HCT116 (cell line): Measurements from ENCODE around the gene NAALADL2. TPM values are rescaled to one million over a fixed set of nuclear protein-coding genes. Genes with fewer than 3 reads are reported as not detected.

Experiments
- ATAC-seq: fragments of 200-7000 bp; cut with Tn5 transposase; 2 replicates; pipeline ENCODE4 v1.9.1; 2020; ENCODE audit warnings: mild to moderate bottlenecking, moderate library complexity
- BruUV-seq: library from RNA; stranded (reverse); fragments of 400-500 nt; replicated peaks from 2 replicates; lab custom pipeline; 2021; lab: Mats Ljungman, UMichigan
- CTCF ChIA-PET: fragments of 300-600 bp; sonication (Branson Sonifier 250); formaldehyde crosslinking; loops from one replicate; lab custom pipeline; 2021; ENCODE audit warnings: antibody characterized with exemption; lab: Charles Lee
- POLR2A ChIA-PET: fragments of 300-600, 350-600 bp; sonication (Branson Sonifier 250); formaldehyde crosslinking; loops from one replicate; lab custom pipeline; 2021; ENCODE audit warnings: antibody characterized with exemption; lab: Charles Lee
- RAD21 ChIA-PET, 2 experiments: fragments of 300-600 bp; sonication (Branson Sonifier 250); formaldehyde crosslinking; loops; one replicate each; lab custom pipeline; 2023; ENCODE audit warnings: low total read pairs in 2 of 2; ENCODE audit not compliant: uncharacterized antibody in 2 of 2, unreplicated experiment in 2 of 2, low non-redundant PET in 1 of 2; lab: Charles Lee
- DNase-seq: peaks from one replicate; pipeline ENCODE4 v3.0.0-alpha.2; 2010; ENCODE audit warnings: low read depth, low spot score
- H2AFZ ChIP-seq: fragments of 200-600 bp; shearing (Covaris generic), sonication (generic); 2 replicates; pipeline ENCODE4 v1.6.1; 2017; ENCODE audit warnings: low read depth, mixed run types, mixed read lengths, antibody characterized with exemption, low read length; ENCODE audit not compliant: poor library complexity, severe bottlenecking
- H3K27ac ChIP-seq: 2 replicates; pipeline ENCODE4 v1.5.1; 2012; ENCODE audit warnings: low read depth, low read length
- H3K27me3 ChIP-seq: fragments of 200-600 bp; sonication (generic); 2 replicates; pipeline ENCODE4 v1.6.1; 2016; ENCODE audit warnings: mixed run types, low read length, mixed read lengths; ENCODE audit not compliant: insufficient read depth
- H3K36me3 ChIP-seq, 2 experiments: fragments of 200-500 bp in 1 of 2; fragments of 200-600 bp in 1 of 2; sonication (Bioruptor generic) in 1 of 2; sonication (generic) in 1 of 2; 2 replicates each; pipeline versions ENCODE4 v1.5.1 to v1.6.1; 2014 to 2016; ENCODE audit warnings: low read length in 2 of 2, inconsistent platforms in 1 of 2, mixed read lengths in 1 of 2, mixed run types in 1 of 2; ENCODE audit not compliant: insufficient read depth in 2 of 2, control insufficient read depth in 1 of 2
- H3K4me1 ChIP-seq, 2 experiments: fragments of 200-600 bp in 1 of 2; sonication (generic) in 1 of 2; 2 replicates each; pipeline versions ENCODE4 v1.5.1 to v1.6.1; 2012 to 2017; ENCODE audit warnings: low read length in 2 of 2, inconsistent platforms in 1 of 2, mild to moderate bottlenecking in 1 of 2, mixed read lengths in 1 of 2, mixed run types in 1 of 2, moderate library complexity in 1 of 2; ENCODE audit not compliant: insufficient read depth in 2 of 2, control insufficient read depth in 1 of 2
- H3K4me2 ChIP-seq: fragments of 200-600 bp; sonication (generic); 2 replicates; pipeline ENCODE4 v1.6.1; 2017; ENCODE audit warnings: mixed run types, low read length, mixed read lengths
- H3K4me3 ChIP-seq, 2 experiments: fragments of 200-600 bp in 1 of 2; sonication (generic) in 1 of 2; replicated peaks in 1 of 2; 2 replicates each; pipeline ENCODE4 v1.5.1; 2011 to 2016; ENCODE audit warnings: low read length in 2 of 2, control low read depth in 1 of 2, low read depth in 1 of 2, mild to moderate bottlenecking in 1 of 2, mixed read lengths in 1 of 2, mixed run types in 1 of 2
- H3K79me2 ChIP-seq: fragments of 200-600 bp; sonication (generic); 2 replicates; pipeline ENCODE4 v1.6.1; 2017; ENCODE audit warnings: mild to moderate bottlenecking, mixed run types, low read length, moderate library complexity, mixed read lengths; ENCODE audit not compliant: insufficient read depth
- H3K9ac ChIP-seq: fragments of 200-600 bp; sonication (generic); 2 replicates; pipeline ENCODE4 v1.6.1; 2016; ENCODE audit warnings: low read length, mixed read lengths
- H3K9me2 ChIP-seq: fragments of 200-600 bp; sonication (generic), shearing (Covaris generic); 2 replicates; pipeline ENCODE4 v1.6.1; 2017; ENCODE audit warnings: mixed run types, mild to moderate bottlenecking, moderate library complexity; ENCODE audit not compliant: insufficient read depth
- H3K9me3 ChIP-seq, 2 experiments: fragments of 200-500 bp in 1 of 2; fragments of 200-600 bp in 1 of 2; sonication (Bioruptor generic) in 1 of 2; sonication (generic) in 1 of 2; 2 replicates each; pipeline ENCODE4 v1.6.1; 2014 to 2017; ENCODE audit warnings: low read length in 2 of 2, mixed read lengths in 2 of 2, inconsistent platforms in 1 of 2, low read depth in 1 of 2, mild to moderate bottlenecking in 1 of 2, mixed run types in 1 of 2, moderate library complexity in 1 of 2; ENCODE audit not compliant: control insufficient read depth in 1 of 2, insufficient read depth in 1 of 2
- H4K20me1 ChIP-seq: fragments of 200-600 bp; sonication (generic), shearing (Covaris generic); 2 replicates; pipeline ENCODE4 v1.6.1; 2017; ENCODE audit warnings: mixed run types, mild to moderate bottlenecking, moderate library complexity; ENCODE audit not compliant: insufficient read depth
- CBX3 ChIP-seq: IDR thresholded peaks from 2 replicates; pipeline ENCODE4 v1.6.1; 2012; ENCODE audit warnings: low read depth
- CEBPB ChIP-seq: IDR thresholded peaks from 2 replicates; pipeline ENCODE4 v1.6.1; 2012; ENCODE audit warnings: low read depth
- EGR1 ChIP-seq: IDR thresholded peaks from 2 replicates; pipeline ENCODE4 v1.6.1; 2012; ENCODE audit warnings: low read depth
- EZH2 ChIP-seq: fragments of 200-600 bp; sonication (generic); IDR thresholded peaks from 2 replicates; pipeline ENCODE4 v1.6.1; 2017; ENCODE audit warnings: antibody characterized with exemption, mixed run types
- POLR2A ChIP-seq: IDR thresholded peaks from 2 replicates; pipeline ENCODE4 v1.7.0; 2011; ENCODE audit warnings: borderline replicate concordance; ENCODE audit not compliant: insufficient read depth, insufficient read length; ENCODE audit errors: extremely low read depth
- RAD21 ChIP-seq: IDR thresholded peaks from 2 replicates; pipeline ENCODE4 v1.6.1; 2012; ENCODE audit warnings: low read depth, mild to moderate bottlenecking
- SIN3A ChIP-seq: IDR thresholded peaks from 2 replicates; pipeline ENCODE4 v1.6.1; 2012; ENCODE audit warnings: low read depth
- SP1 ChIP-seq: IDR thresholded peaks from 2 replicates; pipeline ENCODE4 v1.6.1; 2012; ENCODE audit warnings: low read depth
- SRF ChIP-seq: IDR thresholded peaks from 2 replicates; pipeline ENCODE4 v1.6.1; 2012; ENCODE audit warnings: low read depth
- TCF7L2 ChIP-seq: IDR thresholded peaks from 2 replicates; pipeline ENCODE4 v1.7.0; 2011; ENCODE audit warnings: borderline replicate concordance, inconsistent platforms; ENCODE audit not compliant: insufficient read depth, insufficient read length; ENCODE audit errors: extremely low read depth
- intact Hi-C: fragments of 100-400 bp; cut with micrococcal nuclease; formaldehyde crosslinking; loops from 2 replicates; pipeline ENCODE4 v1.10.0; 2022
- total RNA-seq: library from RNA; stranded (reverse); gene quantifications from one replicate; pipeline ENCODE4 v1.2.1, GENCODE V29; 2021; ENCODE audit not compliant: unreplicated experiment
- TF ChIP-seq, protein P1 (sequence below): IDR thresholded peaks from 2 replicates; pipeline ENCODE4 v1.6.1; 2011; ENCODE audit warnings: mild to moderate bottlenecking, low read length, moderate library complexity; ENCODE audit not compliant: insufficient replicate concordance; ENCODE audit errors: extremely low read depth
- TF ChIP-seq, protein P2 (sequence below): IDR thresholded peaks from 2 replicates; pipeline ENCODE4 v1.6.1; 2012
- TF ChIP-seq, protein P3 (sequence below), 3 experiments: fragments of 200-600 bp in 1 of 3; sonication (generic) in 1 of 3; IDR thresholded peaks in 2 of 3; conservative IDR thresholded peaks in 1 of 3; 2 replicates each; pipeline ENCODE4 v1.5.1; 2012 to 2017; ENCODE audit warnings: low read depth in 2 of 3, low read length in 2 of 3, antibody characterized with exemption in 1 of 3, borderline replicate concordance in 1 of 3, control low read depth in 1 of 3, mild to moderate bottlenecking in 1 of 3, mixed read lengths in 1 of 3, mixed run types in 1 of 3, moderate library complexity in 1 of 3; ENCODE audit not compliant: insufficient read depth in 1 of 3

The NAALADL2 gene
- total RNA-seq, 1 experiment from 2014 or later: 2.9 TPM

DNA sequence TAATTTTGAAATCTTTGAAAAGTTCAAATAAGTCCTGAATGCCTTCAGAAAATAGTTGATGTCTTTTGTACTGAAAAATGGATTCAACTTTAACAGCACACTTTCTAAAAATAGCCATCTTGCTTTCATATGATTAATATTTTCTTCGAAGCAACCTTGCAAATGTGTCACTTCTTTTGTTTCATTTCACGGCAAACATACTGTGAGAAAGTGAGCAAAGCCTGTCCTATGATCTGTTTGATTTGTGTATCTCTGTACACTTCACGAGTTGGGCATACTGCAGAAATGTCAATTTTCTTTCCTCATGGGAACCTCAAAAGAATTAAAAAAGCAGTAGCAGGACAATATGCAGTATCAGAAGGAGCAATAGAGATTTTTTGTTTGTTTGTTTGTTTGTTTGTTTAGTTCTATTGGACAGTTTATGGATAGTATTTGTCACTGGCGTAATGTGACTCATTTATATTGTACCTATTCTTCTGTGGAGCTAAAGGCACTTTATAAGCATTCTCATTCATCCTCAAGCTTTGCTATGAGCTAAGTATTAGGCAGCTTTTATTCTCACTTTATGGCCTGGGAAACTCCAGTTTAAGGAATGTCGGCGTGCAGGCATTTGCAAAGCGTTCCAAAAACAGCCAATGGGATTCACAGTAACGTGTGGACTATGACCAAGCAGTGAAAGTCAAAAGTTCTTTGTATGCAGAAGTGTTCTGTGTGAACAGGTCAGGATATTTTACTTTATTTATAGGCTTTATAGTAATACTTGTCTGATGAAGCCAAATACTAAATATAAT is 572.0 kb downstream of the NAALADL2 start:
- no TSS peak for BruUV-seq
- DNase-seq (no peak), ATAC-seq (no peak)
- no peak for TF ChIP-seq RAD21
- TF ChIP-seq, protein P1, sequence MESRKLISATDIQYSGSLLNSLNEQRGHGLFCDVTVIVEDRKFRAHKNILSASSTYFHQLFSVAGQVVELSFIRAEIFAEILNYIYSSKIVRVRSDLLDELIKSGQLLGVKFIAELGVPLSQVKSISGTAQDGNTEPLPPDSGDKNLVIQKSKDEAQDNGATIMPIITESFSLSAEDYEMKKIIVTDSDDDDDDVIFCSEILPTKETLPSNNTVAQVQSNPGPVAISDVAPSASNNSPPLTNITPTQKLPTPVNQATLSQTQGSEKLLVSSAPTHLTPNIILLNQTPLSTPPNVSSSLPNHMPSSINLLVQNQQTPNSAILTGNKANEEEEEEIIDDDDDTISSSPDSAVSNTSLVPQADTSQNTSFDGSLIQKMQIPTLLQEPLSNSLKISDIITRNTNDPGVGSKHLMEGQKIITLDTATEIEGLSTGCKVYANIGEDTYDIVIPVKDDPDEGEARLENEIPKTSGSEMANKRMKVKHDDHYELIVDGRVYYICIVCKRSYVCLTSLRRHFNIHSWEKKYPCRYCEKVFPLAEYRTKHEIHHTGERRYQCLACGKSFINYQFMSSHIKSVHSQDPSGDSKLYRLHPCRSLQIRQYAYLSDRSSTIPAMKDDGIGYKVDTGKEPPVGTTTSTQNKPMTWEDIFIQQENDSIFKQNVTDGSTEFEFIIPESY: no peak
- no peak for TF ChIP-seq POLR2A
- no peak for TF ChIP-seq EGR1
- no peak for TF ChIP-seq TCF7L2
- no peak for TF ChIP-seq SIN3A
- no peak for TF ChIP-seq CEBPB
- TF ChIP-seq, protein P2, sequence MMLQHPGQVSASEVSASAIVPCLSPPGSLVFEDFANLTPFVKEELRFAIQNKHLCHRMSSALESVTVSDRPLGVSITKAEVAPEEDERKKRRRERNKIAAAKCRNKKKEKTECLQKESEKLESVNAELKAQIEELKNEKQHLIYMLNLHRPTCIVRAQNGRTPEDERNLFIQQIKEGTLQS: no peak
- TF ChIP-seq EZH2: no peak
- TF ChIP-seq CBX3: no peak
- TF ChIP-seq SP1: no peak
- TF ChIP-seq, protein P3, sequence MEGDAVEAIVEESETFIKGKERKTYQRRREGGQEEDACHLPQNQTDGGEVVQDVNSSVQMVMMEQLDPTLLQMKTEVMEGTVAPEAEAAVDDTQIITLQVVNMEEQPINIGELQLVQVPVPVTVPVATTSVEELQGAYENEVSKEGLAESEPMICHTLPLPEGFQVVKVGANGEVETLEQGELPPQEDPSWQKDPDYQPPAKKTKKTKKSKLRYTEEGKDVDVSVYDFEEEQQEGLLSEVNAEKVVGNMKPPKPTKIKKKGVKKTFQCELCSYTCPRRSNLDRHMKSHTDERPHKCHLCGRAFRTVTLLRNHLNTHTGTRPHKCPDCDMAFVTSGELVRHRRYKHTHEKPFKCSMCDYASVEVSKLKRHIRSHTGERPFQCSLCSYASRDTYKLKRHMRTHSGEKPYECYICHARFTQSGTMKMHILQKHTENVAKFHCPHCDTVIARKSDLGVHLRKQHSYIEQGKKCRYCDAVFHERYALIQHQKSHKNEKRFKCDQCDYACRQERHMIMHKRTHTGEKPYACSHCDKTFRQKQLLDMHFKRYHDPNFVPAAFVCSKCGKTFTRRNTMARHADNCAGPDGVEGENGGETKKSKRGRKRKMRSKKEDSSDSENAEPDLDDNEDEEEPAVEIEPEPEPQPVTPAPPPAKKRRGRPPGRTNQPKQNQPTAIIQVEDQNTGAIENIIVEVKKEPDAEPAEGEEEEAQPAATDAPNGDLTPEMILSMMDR (IDR thresholded peaks at IDR 0.05 in 2 of 3, conservative IDR thresholded peaks at IDR 0.05 in 1 of 3; ENCODE audit: borderline replicate concordance in 1 of 3, insufficient read depth in 1 of 3, low read depth in 2 of 3, low read length in 2 of 3): no peak
- TF ChIP-seq SRF: no peak
- H3K79me2 ChIP-seq: no peaks in the 10 kb centered on the region
- POLR2A ChIA-PET: no interaction called here
- no peak overlapping the region for H2AFZ ChIP-seq
- no peaks in the 10 kb centered on the region for H4K20me1 ChIP-seq
- CTCF ChIA-PET: no interaction called here
- no peak overlapping the region for H3K4me2 ChIP-seq
- no peaks in the 10 kb centered on the region for H3K4me1 ChIP-seq
- H3K9me2 ChIP-seq: 0 out of 2 replicates have a peak, but pooled peaks cover 5% of the 10 kb centered on the region
- no peak overlapping the region for H3K4me3 ChIP-seq
- RAD21 ChIA-PET: no interaction called here
- H3K27me3 ChIP-seq: no peaks in the 10 kb centered on the region
- no peaks in the 10 kb centered on the region for H3K36me3 ChIP-seq
- no peaks in the 10 kb centered on the region for H3K9me3 ChIP-seq
- no peak overlapping the region for H3K27ac ChIP-seq
- H3K9ac ChIP-seq: no peak overlapping the region
- intact Hi-C loops: no loop called here
